ENCODE results near the gene KDM4C.
A peak's percentile ranks its signal among the peaks of the same experiment; 100 is the strongest.

The KDM4C gene

GRCh38 chr9:6909181-6909580, 151.4 kb downstream of the KDM4C start:
- no peak for DNase-seq

DNA sequence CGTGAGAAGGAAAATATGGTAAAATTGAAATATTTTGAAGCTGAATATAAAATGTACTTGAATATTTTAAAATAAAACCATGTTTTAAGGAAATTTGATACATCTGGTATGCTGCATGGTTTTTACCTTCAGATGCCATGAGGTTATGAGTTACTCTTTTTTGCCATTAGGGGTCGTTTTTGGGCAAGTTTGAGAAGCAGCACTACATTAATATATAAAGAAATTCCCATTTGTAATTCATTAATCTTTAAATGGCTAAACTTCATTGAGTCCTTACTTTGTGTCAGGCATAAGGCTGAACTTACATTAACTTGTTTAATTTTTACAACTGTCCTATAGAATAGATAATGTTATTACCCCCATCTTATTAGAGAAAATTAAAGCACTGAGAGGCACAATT, 152.3 kb downstream of the KDM4C start:
- no peak for DNase-seq

DNA sequence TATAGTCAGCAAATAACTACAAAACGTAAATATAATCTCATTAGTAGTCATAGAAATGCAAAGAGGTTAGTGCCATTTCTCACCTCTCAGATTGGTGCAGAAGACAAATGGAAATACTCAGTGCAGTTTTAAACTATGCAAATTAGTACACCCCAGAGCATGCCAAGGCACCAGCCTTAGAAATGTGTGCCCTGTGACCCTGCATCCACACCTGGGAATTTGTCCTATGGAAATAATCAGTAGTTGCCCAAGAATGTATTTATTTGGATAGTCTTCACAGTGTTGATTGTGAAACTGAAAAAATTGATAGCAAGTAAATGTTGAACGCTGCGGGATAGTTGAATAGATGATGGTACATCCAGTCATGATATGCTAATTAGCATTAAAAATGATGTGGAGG, 152.7 kb downstream of the KDM4C start:
- DNase-seq = no peak

GRCh38 chr9:6911901-6912638, 154.3 kb downstream of the KDM4C start:
- no peak for DNase-seq

DNA sequence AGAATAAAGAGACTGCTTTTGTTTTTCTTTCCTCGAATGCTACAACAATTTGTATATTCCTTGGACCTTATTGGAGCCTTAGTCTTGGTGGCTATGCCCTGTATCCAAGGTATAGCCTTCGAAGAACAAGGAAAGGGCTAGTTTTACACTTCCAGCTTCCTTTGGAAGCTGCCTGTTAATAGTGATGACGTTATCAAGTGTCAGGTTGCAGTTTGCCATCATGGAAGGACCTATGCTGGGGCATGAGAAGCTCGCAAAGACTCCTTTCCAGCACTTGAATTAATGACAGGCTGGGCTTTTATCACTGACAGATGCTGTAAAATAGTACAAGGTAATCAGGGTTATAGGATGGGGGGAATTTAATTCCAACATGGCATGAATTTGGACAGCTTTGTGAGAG, 157.9 kb downstream of the KDM4C start:
- DNase-seq = no peak

GRCh38 chr9:6917162-6917561, 159.4 kb downstream of the KDM4C start:
- DNase-seq = no peak

DNA sequence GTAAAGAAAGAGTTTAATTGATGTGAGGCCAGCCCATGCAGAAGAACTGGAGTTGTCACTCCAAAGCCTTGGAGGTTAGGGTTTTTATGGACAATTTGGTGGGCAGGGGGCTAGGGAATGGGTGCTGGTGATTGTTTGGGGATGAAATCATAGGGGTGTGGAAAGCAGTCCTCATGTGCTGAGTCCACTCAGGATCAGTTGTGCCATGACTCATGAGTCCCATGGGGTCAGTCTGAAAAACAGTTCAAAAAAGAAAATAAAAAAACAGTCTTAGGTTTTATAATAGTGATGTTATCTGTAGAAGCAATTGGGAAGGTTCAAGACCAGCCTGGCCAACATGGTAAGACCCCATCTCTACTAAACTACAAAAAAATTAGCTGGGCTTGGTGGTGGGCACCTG, 162.3 kb downstream of the KDM4C start:
- DNase-seq = no peak

GRCh38 chr9:6921315-6921714, 163.5 kb downstream of the KDM4C start:
- no peak for DNase-seq

DNA sequence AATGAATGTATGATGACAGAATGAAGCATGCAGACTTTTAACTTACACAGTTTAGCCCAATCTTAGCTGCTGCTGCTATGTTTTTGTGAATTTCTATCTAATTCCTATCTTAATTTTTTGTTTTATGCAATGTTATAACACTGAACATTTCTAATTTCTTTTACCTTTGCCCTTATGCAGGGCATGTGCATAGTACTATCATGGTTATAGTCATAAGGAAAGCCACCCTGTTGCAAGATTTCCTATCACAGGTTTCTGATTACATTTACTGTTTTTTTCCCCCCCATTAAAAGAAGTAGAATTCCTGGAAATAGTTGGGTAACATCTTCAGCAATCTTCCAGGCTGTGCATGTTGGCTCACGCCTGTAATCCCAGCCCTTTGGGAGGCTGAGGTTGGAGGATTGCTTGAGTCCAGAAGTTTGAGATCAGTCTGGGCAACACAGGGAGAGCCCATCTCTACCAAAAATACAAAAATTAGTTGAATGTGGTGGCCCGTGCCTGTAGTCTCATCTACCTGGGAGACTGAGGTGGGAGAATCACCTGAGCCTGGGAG, 164.4 kb downstream of the KDM4C start:
- DNase-seq = peak; percentile 26

- no peak for DNase-seq
These were observed 164.9 kb downstream of the KDM4C start for GRCh38 chr9:6922680-6923079.

- peak; percentile 39 for DNase-seq
These were observed 165.3 kb downstream of the KDM4C start for GRCh38 chr9:6923086-6923485.

- DNase-seq = no peak
These were observed 166.4 kb downstream of the KDM4C start for GRCh38 chr9:6924149-6924548.

GRCh38 chr9:6924988-6925563, 167.3 kb downstream of the KDM4C start:
- DNase-seq = no peak

DNA sequence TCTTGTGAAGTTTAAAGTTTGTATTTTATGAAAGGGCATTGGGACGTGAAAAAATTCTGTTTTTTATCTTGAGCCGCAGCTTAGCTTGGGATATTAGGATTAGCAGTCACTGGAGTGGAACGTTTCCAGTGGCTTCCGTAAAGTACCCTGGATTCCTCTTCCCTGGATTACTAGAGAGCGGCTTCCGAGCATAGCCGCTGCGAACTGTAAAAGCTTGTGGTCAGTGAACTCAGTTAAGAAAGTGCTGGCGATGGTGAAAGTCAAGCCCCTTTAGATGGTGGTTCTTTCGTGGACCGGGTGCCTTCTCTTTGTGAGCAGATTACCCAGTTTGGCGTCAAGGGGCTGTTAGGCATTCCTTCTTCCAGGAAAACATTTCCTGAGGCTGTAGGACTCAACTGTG, 168.1 kb downstream of the KDM4C start:
- DNase-seq = no peak

DNA sequence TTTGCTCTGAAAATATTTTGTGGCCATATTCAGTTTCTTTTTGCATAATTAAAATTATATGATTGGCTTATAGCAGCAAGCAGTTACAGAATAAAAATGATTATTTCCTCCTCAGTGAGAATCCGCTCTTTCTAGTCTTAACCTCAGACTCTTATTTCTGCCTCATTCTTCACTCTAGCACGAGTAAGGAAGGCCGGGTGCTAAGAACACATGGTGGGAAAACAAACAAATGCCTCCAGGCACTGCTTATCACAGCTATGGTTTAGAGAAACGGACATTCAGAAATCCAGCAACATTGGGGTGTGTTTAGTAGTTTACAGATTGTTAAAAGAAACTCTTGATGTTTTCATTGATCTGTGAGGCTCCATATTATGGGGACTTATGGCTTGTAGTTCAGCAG, 168.7 kb downstream of the KDM4C start:
- DNase-seq = no peak

GRCh38 chr9:6927838-6928237, 170.1 kb downstream of the KDM4C start:
- no peak for DNase-seq

- DNase-seq = no peak
These were observed 171.1 kb downstream of the KDM4C start for GRCh38 chr9:6928863-6929262.

GRCh38 chr9:6929441-6930215, 171.9 kb downstream of the KDM4C start:
- DNase-seq = no peak

- DNase-seq = no peak
These were observed 173.1 kb downstream of the KDM4C start for GRCh38 chr9:6930827-6931226.

DNA sequence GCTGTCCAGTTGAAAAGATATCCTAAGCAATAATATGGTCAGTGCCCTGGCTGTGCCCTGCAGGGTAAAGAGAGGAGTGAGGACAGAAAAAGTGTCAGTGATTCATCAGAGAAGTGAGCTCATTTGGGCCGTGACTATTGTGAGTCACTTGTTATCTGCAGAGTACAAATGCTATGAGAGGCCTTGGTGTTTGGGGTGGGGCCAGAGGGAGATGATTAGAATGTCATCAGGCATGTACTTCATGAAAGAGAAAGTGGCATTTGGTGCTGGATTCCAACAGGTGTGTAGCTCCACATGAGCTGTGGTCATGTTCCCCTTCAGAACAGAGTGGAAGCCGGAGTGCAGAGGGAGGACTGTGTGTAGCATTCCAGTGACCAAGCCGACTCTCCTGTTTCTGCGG, 174.1 kb downstream of the KDM4C start:
- DNase-seq = no peak

- DNase-seq = no peak
These were observed 178.3 kb downstream of the KDM4C start for GRCh38 chr9:6936103-6936502.

DNA sequence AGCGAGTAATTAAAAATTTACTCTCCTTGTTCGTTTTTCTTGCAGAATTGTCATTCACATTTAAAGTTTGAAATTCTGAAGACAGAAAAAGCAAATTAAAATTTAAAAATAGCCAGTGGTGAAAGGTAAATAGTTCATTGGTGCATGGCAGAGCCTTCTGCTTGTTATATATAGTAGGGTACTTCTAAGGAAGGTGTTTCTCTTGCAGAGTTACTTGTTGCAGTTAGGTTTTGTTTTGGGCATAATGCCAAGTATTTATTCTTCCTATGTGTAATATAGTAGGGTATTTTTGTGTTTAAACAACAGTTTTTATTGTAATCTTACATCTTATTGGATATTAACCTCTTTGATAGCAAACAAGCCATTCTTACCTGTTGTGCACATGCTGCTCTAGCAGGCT, 179.4 kb downstream of the KDM4C start:
- DNase-seq = no peak

- DNase-seq = no peak
These were observed 180.7 kb downstream of the KDM4C start for GRCh38 chr9:6938447-6938846.

DNA sequence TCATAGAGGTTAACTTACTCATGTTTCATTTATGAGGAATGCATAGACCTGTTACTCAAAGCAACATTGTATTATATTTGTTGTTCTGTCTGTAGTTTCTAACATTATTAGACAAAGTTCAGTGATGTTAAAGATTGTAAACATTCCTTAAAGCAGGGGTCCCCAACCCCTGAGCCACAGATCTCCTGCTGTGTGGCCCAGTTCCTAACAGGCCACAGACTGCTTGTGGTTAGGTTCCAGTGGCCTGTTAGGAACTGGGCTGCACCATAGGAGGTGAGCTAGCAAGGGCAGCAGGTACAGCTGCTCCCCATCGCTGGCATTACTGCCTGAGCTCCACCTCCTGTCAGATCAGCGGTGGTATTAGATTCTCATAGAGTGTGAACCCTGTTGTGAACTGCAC, 181.1 kb downstream of the KDM4C start:
- no peak for DNase-seq
